Central memory CD4-positive, alpha-beta T cell (primary cell): ENCODE data around the gene SRGAP3.

Experiments
- DNase-seq: peaks from one replicate; pipeline ENCODE4 v3.0.0; 2022

The SRGAP3 gene

GRCh38 chr3:9169956-9170850, 79.2 kb downstream of the SRGAP3 start:
- no peak for DNase-seq

- no peak for DNase-seq
Measured at GRCh38 chr3:9169326-9169725, 80.1 kb downstream of the SRGAP3 start.

GRCh38 chr3:9168241-9168741, 81.2 kb downstream of the SRGAP3 start:
- no peak for DNase-seq

- no peak for DNase-seq
Measured at GRCh38 chr3:9167222-9167621, 82.2 kb downstream of the SRGAP3 start.

- DNase-seq: no peak
Measured at GRCh38 chr3:9165421-9165820, 84.0 kb downstream of the SRGAP3 start.

- DNase-seq: no peak
Measured at GRCh38 chr3:9163289-9163688, 86.2 kb downstream of the SRGAP3 start.

- DNase-seq: no peak
Measured at GRCh38 chr3:9161811-9162210, 87.6 kb downstream of the SRGAP3 start.

GRCh38 chr3:9161298-9161697, 88.1 kb downstream of the SRGAP3 start:
- no peak for DNase-seq

GRCh38 chr3:9158865-9159630, 90.4 kb downstream of the SRGAP3 start:
- DNase-seq: no peak

GRCh38 chr3:9157651-9158362, 91.6 kb downstream of the SRGAP3 start:
- DNase-seq: no peak

- no peak for DNase-seq
Measured at GRCh38 chr3:9156604-9157003, 92.8 kb downstream of the SRGAP3 start.

GRCh38 chr3:9155028-9155427, 94.4 kb downstream of the SRGAP3 start:
- no peak for DNase-seq

- no peak for DNase-seq
Measured at GRCh38 chr3:9153904-9154619, 95.4 kb downstream of the SRGAP3 start.

GRCh38 chr3:9151240-9151639, 98.2 kb downstream of the SRGAP3 start:
- DNase-seq: no peak

GRCh38 chr3:9149566-9149965, 99.9 kb downstream of the SRGAP3 start:
- no peak for DNase-seq

GRCh38 chr3:9147896-9148266, 101.6 kb downstream of the SRGAP3 start:
- no peak for DNase-seq

- no peak for DNase-seq
Measured at GRCh38 chr3:9147215-9147895, 102.1 kb downstream of the SRGAP3 start.

- no peak for DNase-seq
Measured at GRCh38 chr3:9146367-9147071, 102.9 kb downstream of the SRGAP3 start.

GRCh38 chr3:9143184-9143583, 106.3 kb downstream of the SRGAP3 start:
- no peak for DNase-seq

GRCh38 chr3:9142362-9142761, 107.1 kb downstream of the SRGAP3 start:
- no peak for DNase-seq

GRCh38 chr3:9141928-9142289, 107.5 kb downstream of the SRGAP3 start:
- DNase-seq: no peak
